ENCODE results near the gene ADI1.
A peak's percentile ranks its signal among the peaks of the same experiment; 100 is the strongest.

The ADI1 gene

GRCh38 chr2:3466966-3467365, 52.4 kb downstream of the ADI1 start:
- no peak for DNase-seq (ENCODE audit: low read depth in 2 of 2)
- TF ChIP-seq CTCF (IDR thresholded peaks at IDR 0.05; ENCODE audit: low read depth, low read length): no peak
- H3K4me3 ChIP-seq (replicated peaks in 1 of 2; ENCODE audit: low read depth in 2 of 2, low read length in 2 of 2): no peak overlapping the region

GRCh38 chr2:3466482-3466863, 52.9 kb downstream of the ADI1 start:
- no peak for TF ChIP-seq CTCF (IDR thresholded peaks at IDR 0.05; ENCODE audit: low read depth, low read length)
- H3K4me3 ChIP-seq (replicated peaks in 1 of 2; ENCODE audit: low read depth in 2 of 2, low read length in 2 of 2): no peak overlapping the region
- peak in 1 of 2 donors; percentile 8 for DNase-seq (ENCODE audit: low read depth in 2 of 2)

GRCh38 chr2:3465844-3466481, 53.4 kb downstream of the ADI1 start:
- DNase-seq (ENCODE audit: low read depth in 2 of 2): peak; percentile 94 to 97
- no peak for TF ChIP-seq CTCF (IDR thresholded peaks at IDR 0.05; ENCODE audit: low read depth, low read length)

GRCh38 chr2:3465328-3465727, 54.0 kb downstream of the ADI1 start:
- no peak for DNase-seq (ENCODE audit: low read depth in 2 of 2)
- no peak for TF ChIP-seq CTCF (IDR thresholded peaks at IDR 0.05; ENCODE audit: low read depth, low read length)
- H3K4me3 ChIP-seq (replicated peaks in 1 of 2; ENCODE audit: low read depth in 2 of 2, low read length in 2 of 2): no peak overlapping the region

More at GRCh38 chr2:3465844-3466481, 53.4 kb downstream of the ADI1 start:
- no peak overlapping the region for H3K4me3 ChIP-seq (replicated peaks in 1 of 2; ENCODE audit: low read depth in 2 of 2, low read length in 2 of 2)

GRCh38 chr2:3464401-3465005, 54.8 kb downstream of the ADI1 start:
- H3K4me3 ChIP-seq (replicated peaks in 1 of 2; ENCODE audit: low read depth in 2 of 2, low read length in 2 of 2): no peak overlapping the region
- no peak for DNase-seq (ENCODE audit: low read depth in 2 of 2)
- TF ChIP-seq CTCF (IDR thresholded peaks at IDR 0.05; ENCODE audit: low read depth, low read length): no peak

- no peak overlapping the region for H3K4me3 ChIP-seq (replicated peaks in 1 of 2; ENCODE audit: low read depth in 2 of 2, low read length in 2 of 2)
- TF ChIP-seq CTCF (IDR thresholded peaks at IDR 0.05; ENCODE audit: low read depth, low read length): no peak
- DNase-seq (ENCODE audit: low read depth in 2 of 2): no peak
These were observed 55.4 kb downstream of the ADI1 start for GRCh38 chr2:3463944-3464343.
